ENCODE data around the gene NRN1. TPM values are rescaled to one million over a fixed set of nuclear protein-coding genes. Genes with fewer than 3 reads are reported as not detected.

NRN1 gene
- total RNA-seq, 4 donors from 2014 or later = 0.19 to 7.1 (median 3.7) TPM

GRCh38 chr6:6005051-6006005 is 1.4 kb downstream of the NRN1 start:
- peaks cover 0 to 6% (median 3%) of the 10 kb centered on the region in 3 donors for H3K9me3 ChIP-seq
- DNase-seq = no peak
- H3K4me3 ChIP-seq = peak overlapping the region in 3 of 4 donors; percentile 42 to 64 (median 46)
- H3K36me3 ChIP-seq = no peaks in the 10 kb centered on the region
- TF ChIP-seq POLR2A (IDR thresholded peaks at IDR 0.05) (no peak), CTCF (IDR thresholded peaks at IDR 0.05) (no peak)
- H3K4me1 ChIP-seq = peaks cover 27 to 71% (median 38%) of the 10 kb centered on the region in 3 donors
- peaks cover 33 to 100% (median 73%) of the 10 kb centered on the region in 4 donors for H3K27me3 ChIP-seq
- intact Hi-C loops (cut with DNase I) = no loop called here
- H3K27ac ChIP-seq = no peak overlapping the region
- 10% methylated on average over 13 of the region's 13 CpGs for WGBS, 2 donors

- peaks cover 27 to 74% (median 43%) of the 10 kb centered on the region in 3 donors for H3K4me1 ChIP-seq
- peak overlapping the region in 2 of 4 donors; percentile 76 to 77 for H3K27ac ChIP-seq
- 19 to 20% methylated on average over 35 to 36 of the region's 37 CpGs for WGBS, 2 donors
These were observed 2.2 kb downstream of the NRN1 start for GRCh38 chr6:6004390-6004995.

GRCh38 chr6:6003621-6004366 is 2.9 kb downstream of the NRN1 start:
- no peaks in the 10 kb centered on the region for H3K36me3 ChIP-seq
- peaks cover 44 to 100% (median 81%) of the 10 kb centered on the region in 4 donors for H3K27me3 ChIP-seq
- 9 to 11% methylated on average over 19 to 35 of the region's 64 CpGs for WGBS, 2 donors
- peak overlapping the region; percentile 16 to 64 (median 44) for H3K4me3 ChIP-seq
- TF ChIP-seq POLR2A (IDR thresholded peaks at IDR 0.05) = no peak
- DNase-seq = no peak
- peak overlapping the region; percentile 22 to 77 (median 64) for H3K27ac ChIP-seq
- peaks cover 0 to 13% (median 3%) of the 10 kb centered on the region in 3 donors for H3K9me3 ChIP-seq
- H3K4me1 ChIP-seq = peaks cover 29 to 74% (median 48%) of the 10 kb centered on the region in 3 donors
- intact Hi-C loops (cut with DNase I) = no loop called here

More at GRCh38 chr6:6004390-6004995, 2.2 kb downstream of the NRN1 start:
- intact Hi-C loops (cut with DNase I) = no loop called here
- TF ChIP-seq POLR2A (IDR thresholded peaks at IDR 0.05) = no peak
- TF ChIP-seq CTCF (IDR thresholded peaks at IDR 0.05) = no peak
- no peak for DNase-seq
- Histone ChIP-seq H3K4me3 (peak overlapping the region in 3 of 4 donors; percentile 42 to 64 (median 45)), H3K36me3 (no peaks in the 10 kb centered on the region), H3K9me3 (peaks cover 0 to 13% (median 3%) of the 10 kb centered on the region in 3 donors), H3K27me3 (peaks cover 39 to 100% (median 76%) of the 10 kb centered on the region in 4 donors)

- no peak for DNase-seq
These were observed 3.7 kb downstream of the NRN1 start for GRCh38 chr6:6002848-6003620.

More at GRCh38 chr6:6002848-6003620, 3.7 kb downstream of the NRN1 start:
- H3K4me3 ChIP-seq = peak overlapping the region; percentile 16 to 64 (median 44)
- H3K36me3 ChIP-seq = no peaks in the 10 kb centered on the region
- 17 to 21% methylated on average over 9 to 18 of the region's 48 CpGs for WGBS, 2 donors
- TF ChIP-seq POLR2A (IDR thresholded peaks at IDR 0.05) (no peak), CTCF (IDR thresholded peaks at IDR 0.05) (no peak)
- peaks cover 23 to 74% (median 43%) of the 10 kb centered on the region in 3 donors for H3K4me1 ChIP-seq
- peak overlapping the region; percentile 22 to 77 (median 64) for H3K27ac ChIP-seq
- H3K9me3 ChIP-seq = peaks cover 0 to 13% (median 3%) of the 10 kb centered on the region in 3 donors
- intact Hi-C loops (cut with DNase I) = no loop called here
- peaks cover 50 to 100% (median 82%) of the 10 kb centered on the region in 4 donors for H3K27me3 ChIP-seq

All from esophagus squamous epithelium (tissue), 5 donors.